Fibroblast of lung (primary cell): ENCODE data around the gene SLC5A1.

Experiments
- CTCF ChIP-seq, 2 donors: IDR thresholded peaks in 1 of 2; conservative IDR thresholded peaks in 1 of 2; 1 replicate in 1 of 2; 2 replicates in 1 of 2; pipeline ENCODE4 v1.5.1; 2011 to 2012; ENCODE audit warnings: low read length in 2 of 2, control low read depth in 1 of 2, inconsistent platforms in 1 of 2, low read depth in 1 of 2, mild to moderate bottlenecking in 1 of 2
- EZH2 ChIP-seq: IDR thresholded peaks from 2 replicates; pipeline ENCODE4 v1.5.1; 2012; ENCODE audit warnings: low read length, control low read depth, mild to moderate bottlenecking; ENCODE audit errors: missing control alignments

DNA sequence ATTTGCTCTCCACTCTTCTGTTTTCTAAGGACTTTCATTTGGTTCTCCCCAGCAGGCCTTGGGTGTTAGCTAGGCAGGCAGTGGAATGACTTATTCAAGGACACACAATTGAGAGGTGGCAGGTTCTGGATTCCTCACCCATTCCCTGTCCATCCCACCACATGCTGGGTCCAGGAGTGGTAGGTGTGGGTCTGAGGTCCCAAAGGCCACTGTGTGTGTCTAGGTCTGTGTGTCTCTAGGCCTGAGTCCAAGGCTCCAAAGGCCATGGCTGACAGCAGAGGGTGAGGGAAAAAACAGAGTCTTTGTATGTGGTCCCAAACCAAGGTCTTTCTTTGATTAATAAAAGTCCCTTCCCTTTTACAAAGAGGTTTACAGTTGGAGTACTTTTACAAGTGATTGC, 40.8 kb downstream of the SLC5A1 start:
- TF ChIP-seq CTCF (conservative IDR thresholded peaks at IDR 0.05 in 1 of 2, IDR thresholded peaks at IDR 0.05 in 1 of 2; ENCODE audit: low read depth in 1 of 2, low read length in 2 of 2) (no peak), EZH2 (no peak)
